DND-41 (cell line): Measurements from ENCODE around the gene RNF2.

ENCODE experiments used
- ATAC-seq: fragments of 200-7000 bp; cut with Tn5 transposase; 3 replicates; pipeline ENCODE4 v1.9.1; 2021; ENCODE audit warnings: low read depth; ENCODE audit not compliant: insufficient read depth
- DNase-seq: peaks from one replicate; pipeline ENCODE4 v3.0.0-alpha.2; 2020
- H2AFZ ChIP-seq: 2 replicates; pipeline ENCODE4 v1.6.0; 2012; ENCODE audit warnings: low read depth, low read length
- H3K27ac ChIP-seq: 2 replicates; pipeline ENCODE4 v1.5.1; 2012; ENCODE audit warnings: low read length, inconsistent platforms
- H3K27me3 ChIP-seq: fragments of 200-600 bp; sonication (generic); 2 replicates; pipeline ENCODE4 v1.6.0; 2012; ENCODE audit warnings: low read length, mild to moderate bottlenecking, inconsistent platforms; ENCODE audit not compliant: insufficient read depth, poor library complexity
- H3K36me3 ChIP-seq: 2 replicates; pipeline ENCODE4 v1.5.1; 2012; ENCODE audit warnings: low read length, inconsistent platforms; ENCODE audit not compliant: insufficient read depth
- H3K4me1 ChIP-seq: 2 replicates; pipeline ENCODE4 v1.5.1; 2012; ENCODE audit warnings: mild to moderate bottlenecking, low read length; ENCODE audit not compliant: insufficient read depth
- H3K4me2 ChIP-seq: 2 replicates; pipeline ENCODE4 v1.6.0; 2012; ENCODE audit warnings: mild to moderate bottlenecking, moderate library complexity, low read length, inconsistent platforms; ENCODE audit not compliant: insufficient read depth
- H3K4me3 ChIP-seq, 2 experiments: fragments of 200-600 bp in 1 of 2; shearing (Covaris generic) in 1 of 2; 2 replicates each; pipeline ENCODE4 v1.5.1; 2012 to 2016; ENCODE audit warnings: inconsistent platforms in 2 of 2, low read length in 2 of 2, mild to moderate bottlenecking in 2 of 2, low read depth in 1 of 2, moderate library complexity in 1 of 2
- H3K79me2 ChIP-seq: 2 replicates; pipeline ENCODE4 v1.6.0; 2012; ENCODE audit warnings: low read length, inconsistent platforms; ENCODE audit not compliant: insufficient read depth
- H3K9ac ChIP-seq: 2 replicates; pipeline ENCODE4 v1.6.0; 2012; ENCODE audit warnings: low read depth, mild to moderate bottlenecking, inconsistent platforms, low read length, moderate library complexity
- H3K9me3 ChIP-seq: 2 replicates; pipeline ENCODE4 v1.5.1; 2012; ENCODE audit warnings: low read length, moderate library complexity, mild to moderate bottlenecking, inconsistent platforms; ENCODE audit not compliant: insufficient read depth, severe bottlenecking
- H4K20me1 ChIP-seq: 2 replicates; pipeline ENCODE4 v1.6.0; 2012; ENCODE audit warnings: low read length; ENCODE audit not compliant: insufficient read depth
- EZH2 ChIP-seq: IDR thresholded peaks from 3 replicates; pipeline ENCODE4 v1.6.1; 2012; ENCODE audit warnings: borderline replicate concordance, low read depth, mild to moderate bottlenecking, moderate library complexity, low read length, inconsistent platforms; ENCODE audit not compliant: severe bottlenecking
- TF ChIP-seq, protein P1 (sequence below): IDR thresholded peaks from 2 replicates; pipeline ENCODE4 v1.5.1; 2012; ENCODE audit warnings: borderline replicate concordance, low read length, moderate library complexity, mild to moderate bottlenecking; ENCODE audit not compliant: poor library complexity, severe bottlenecking; ENCODE audit errors: extremely low read depth

RNF2 gene

DNA sequence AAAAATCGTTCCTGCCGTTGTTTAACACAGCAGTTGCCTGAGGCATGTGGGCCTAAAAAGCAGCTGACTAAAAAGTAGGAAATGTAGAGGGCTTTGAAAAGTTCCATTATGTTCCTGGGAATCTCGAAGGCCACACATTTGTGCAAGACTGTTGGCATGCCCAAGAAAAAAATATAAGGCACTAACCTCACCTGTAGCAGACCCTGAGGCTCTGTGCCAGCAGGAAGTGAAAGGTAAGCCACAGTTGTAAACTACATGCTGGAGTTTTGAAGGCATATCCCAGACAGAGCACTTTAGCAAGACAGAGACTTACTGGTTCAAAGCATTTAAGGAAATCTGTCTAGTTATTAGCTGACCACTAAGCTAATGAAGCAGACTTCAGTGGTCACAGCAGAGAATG is 58.7 kb downstream of the RNF2 start:
- TF ChIP-seq EZH2, result no peak
- TF ChIP-seq, protein P1, sequence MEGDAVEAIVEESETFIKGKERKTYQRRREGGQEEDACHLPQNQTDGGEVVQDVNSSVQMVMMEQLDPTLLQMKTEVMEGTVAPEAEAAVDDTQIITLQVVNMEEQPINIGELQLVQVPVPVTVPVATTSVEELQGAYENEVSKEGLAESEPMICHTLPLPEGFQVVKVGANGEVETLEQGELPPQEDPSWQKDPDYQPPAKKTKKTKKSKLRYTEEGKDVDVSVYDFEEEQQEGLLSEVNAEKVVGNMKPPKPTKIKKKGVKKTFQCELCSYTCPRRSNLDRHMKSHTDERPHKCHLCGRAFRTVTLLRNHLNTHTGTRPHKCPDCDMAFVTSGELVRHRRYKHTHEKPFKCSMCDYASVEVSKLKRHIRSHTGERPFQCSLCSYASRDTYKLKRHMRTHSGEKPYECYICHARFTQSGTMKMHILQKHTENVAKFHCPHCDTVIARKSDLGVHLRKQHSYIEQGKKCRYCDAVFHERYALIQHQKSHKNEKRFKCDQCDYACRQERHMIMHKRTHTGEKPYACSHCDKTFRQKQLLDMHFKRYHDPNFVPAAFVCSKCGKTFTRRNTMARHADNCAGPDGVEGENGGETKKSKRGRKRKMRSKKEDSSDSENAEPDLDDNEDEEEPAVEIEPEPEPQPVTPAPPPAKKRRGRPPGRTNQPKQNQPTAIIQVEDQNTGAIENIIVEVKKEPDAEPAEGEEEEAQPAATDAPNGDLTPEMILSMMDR, result no peak
- no peak overlapping the region for H3K4me2 ChIP-seq
- no peak overlapping the region for H3K9ac ChIP-seq
- peaks cover 36% of the 10 kb centered on the region; the same call in 1 of the 2 replicates for H3K36me3 ChIP-seq
- no peak overlapping the region for H2AFZ ChIP-seq
- no peaks in the 10 kb centered on the region for H3K4me1 ChIP-seq
- peaks cover 4% of the 10 kb centered on the region for H3K9me3 ChIP-seq
- ATAC-seq (no peak), DNase-seq (no peak)
- no peak overlapping the region for H3K4me3 ChIP-seq
- no peak overlapping the region for H3K27ac ChIP-seq
- no peaks in the 10 kb centered on the region for H3K27me3 ChIP-seq
- no peaks in the 10 kb centered on the region for H4K20me1 ChIP-seq
- no peaks in the 10 kb centered on the region for H3K79me2 ChIP-seq

DNA sequence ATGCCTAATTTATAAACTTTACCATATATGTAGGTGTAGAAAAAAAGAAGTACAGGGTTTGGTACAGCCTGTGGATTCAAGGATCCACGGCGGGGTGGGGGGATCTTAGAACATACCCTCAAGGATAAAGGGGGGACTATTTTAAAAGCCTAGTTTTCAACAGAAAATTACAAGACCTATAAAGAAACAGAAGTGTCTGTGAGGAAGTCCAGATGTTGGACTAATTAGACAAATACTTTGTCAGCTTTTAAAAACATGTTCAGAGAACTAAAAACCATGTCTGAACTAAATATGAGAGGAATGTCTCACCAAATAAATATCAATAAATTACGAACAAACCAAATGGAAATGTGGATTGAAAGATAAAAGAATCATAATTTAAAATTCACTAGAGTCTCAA is 59.8 kb downstream of the RNF2 start:
- peaks cover 25% of the 10 kb centered on the region; the same call in 1 of the 2 replicates for H3K36me3 ChIP-seq
- no peak overlapping the region for H3K4me2 ChIP-seq
- DNase-seq (no peak), ATAC-seq (no peak)
- H3K79me2 ChIP-seq, result no peaks in the 10 kb centered on the region
- H3K27ac ChIP-seq, result no peak overlapping the region
- H4K20me1 ChIP-seq, result no peaks in the 10 kb centered on the region
- no peak overlapping the region for H3K9ac ChIP-seq
- H3K27me3 ChIP-seq, result no peaks in the 10 kb centered on the region
- peaks cover 4% of the 10 kb centered on the region for H3K9me3 ChIP-seq
- H3K4me3 ChIP-seq, result no peak overlapping the region
- no peak for TF ChIP-seq EZH2
- TF ChIP-seq, protein P1, result no peak
- H2AFZ ChIP-seq, result no peak overlapping the region
- H3K4me1 ChIP-seq, result no peaks in the 10 kb centered on the region

DNA sequence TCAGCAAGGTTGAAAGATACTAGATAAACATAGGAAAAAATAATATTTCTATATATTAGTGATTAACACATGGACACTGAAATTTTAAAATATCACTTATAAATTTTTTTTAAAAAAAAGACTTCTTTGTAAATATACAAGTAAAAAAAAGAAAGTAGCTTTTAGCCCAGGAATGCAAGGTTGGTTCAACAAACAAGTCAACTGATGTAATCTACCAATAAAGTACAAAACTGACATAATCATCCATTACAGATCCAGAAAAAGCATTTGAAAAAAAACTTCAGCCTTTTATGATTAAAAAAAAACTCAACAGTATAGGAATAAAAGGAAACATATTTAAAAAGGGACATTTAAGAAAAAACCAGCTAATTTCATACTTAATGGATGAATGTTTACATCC is 63.0 kb downstream of the RNF2 start:
- no peak overlapping the region for H3K27ac ChIP-seq
- ATAC-seq (no peak), DNase-seq (no peak)
- no peak overlapping the region for H2AFZ ChIP-seq
- no peak for TF ChIP-seq EZH2
- TF ChIP-seq, protein P1, result no peak
- H3K9me3 ChIP-seq, result peaks cover 4% of the 10 kb centered on the region
- no peaks in the 10 kb centered on the region for H3K4me1 ChIP-seq
- no peak overlapping the region for H3K4me2 ChIP-seq
- H3K79me2 ChIP-seq, result no peaks in the 10 kb centered on the region
- peaks cover 12% of the 10 kb centered on the region; the same call in 1 of the 2 replicates for H3K36me3 ChIP-seq
- H3K4me3 ChIP-seq, result no peak overlapping the region
- H3K9ac ChIP-seq, result no peak overlapping the region
- no peaks in the 10 kb centered on the region for H3K27me3 ChIP-seq
- H4K20me1 ChIP-seq, result no peaks in the 10 kb centered on the region

DNA sequence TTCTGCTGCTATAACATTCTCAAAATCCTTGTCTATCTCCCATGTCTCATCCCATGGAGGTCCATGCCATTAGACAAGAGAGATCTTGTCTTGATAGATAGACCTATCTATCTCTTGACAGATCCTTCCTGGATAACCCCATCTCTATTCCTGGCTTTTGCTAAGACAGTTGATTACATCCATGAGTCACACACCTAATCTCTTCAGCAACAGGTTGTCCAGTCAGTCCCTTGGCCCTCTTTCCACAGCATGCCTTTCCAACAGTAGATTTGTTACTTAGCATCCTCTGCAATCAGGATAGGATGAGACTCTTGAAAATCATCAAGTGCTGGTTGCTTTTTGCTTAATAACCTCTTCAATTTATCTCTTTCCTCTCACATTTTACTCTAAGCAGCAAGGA is 64.8 kb downstream of the RNF2 start:
- no peak for TF ChIP-seq EZH2
- TF ChIP-seq, protein P1, result no peak
- no peak for ATAC-seq

More for the DNA sequence above, 64.8 kb downstream of the RNF2 start:
- no peaks in the 10 kb centered on the region for H3K4me1 ChIP-seq
- peaks cover 4% of the 10 kb centered on the region for H3K9me3 ChIP-seq
- H3K4me2 ChIP-seq, result no peak overlapping the region
- H3K27ac ChIP-seq, result no peak overlapping the region
- no peak overlapping the region for H3K4me3 ChIP-seq
- no peaks in the 10 kb centered on the region for H3K36me3 ChIP-seq
- DNase-seq, result no peak
- no peak overlapping the region for H3K9ac ChIP-seq
- H4K20me1 ChIP-seq, result no peaks in the 10 kb centered on the region
- no peaks in the 10 kb centered on the region for H3K79me2 ChIP-seq
- H2AFZ ChIP-seq, result no peak overlapping the region
- no peaks in the 10 kb centered on the region for H3K27me3 ChIP-seq
